Naive thymus-derived CD4-positive, alpha-beta T cell (primary cell): ENCODE data around the gene PLCB3. TPM values are rescaled to one million over a fixed set of nuclear protein-coding genes. Genes with fewer than 3 reads are reported as not detected.

Experiments
- ATAC-seq: fragments of 150-1000 bp; cut with Tn5 transposase; 2 replicates; pipeline ENCODE4 v1.10.0; 2021; ENCODE audit warnings: mild to moderate bottlenecking, moderate library complexity
- CTCF ChIA-PET: fragments of 350-600 bp; sonication (Branson Sonifier 250); formaldehyde crosslinking; loops from one replicate; lab custom pipeline; 2021; ENCODE audit warnings: antibody characterized with exemption; lab: Charles Lee
- POLR2A ChIA-PET: fragments of 350-600 bp; sonication (Branson Sonifier 250); formaldehyde crosslinking; loops from one replicate; lab custom pipeline; 2021; ENCODE audit warnings: antibody characterized with exemption, inconsistent platforms; lab: Charles Lee
- DNase-seq, 9 donors: peaks; one replicate each; pipeline versions ENCODE4 v3.0.0 to v3.0.0-alpha.2; 2020 to 2022; ENCODE audit warnings: mixed read lengths in 1 of 9
- H3K27ac ChIP-seq: one replicate; pipeline ENCODE4 v1.7.0; 2013; ENCODE audit warnings: mild to moderate bottlenecking, low read depth, low read length, moderate library complexity
- H3K27me3 ChIP-seq, 2 donors: one replicate each; pipeline ENCODE4 v1.7.0; 2013; ENCODE audit warnings: low read length in 2 of 2, mild to moderate bottlenecking in 2 of 2, moderate library complexity in 2 of 2; ENCODE audit not compliant: control insufficient read depth in 2 of 2, insufficient read depth in 2 of 2
- H3K36me3 ChIP-seq, 3 experiments: 1 replicate in 2 of 3; 2 replicates in 1 of 3; pipeline ENCODE4 v1.7.0; 2013; ENCODE audit warnings: low read length in 3 of 3, mild to moderate bottlenecking in 3 of 3, moderate library complexity in 1 of 3; ENCODE audit not compliant: insufficient read depth in 3 of 3, control insufficient read depth in 2 of 3
- H3K4me1 ChIP-seq, 2 donors: one replicate each; pipeline ENCODE4 v1.7.0; 2013; ENCODE audit warnings: low read length in 2 of 2, mild to moderate bottlenecking in 2 of 2, moderate library complexity in 1 of 2; ENCODE audit not compliant: control insufficient read depth in 2 of 2, insufficient read depth in 2 of 2
- H3K4me3 ChIP-seq: 2 replicates; pipeline ENCODE4 v1.7.0; 2013; ENCODE audit warnings: mild to moderate bottlenecking, low read length
- H3K9me3 ChIP-seq, 3 experiments: 1 replicate in 2 of 3; 2 replicates in 1 of 3; pipeline ENCODE4 v1.7.0; 2013; ENCODE audit warnings: low read length in 3 of 3; ENCODE audit not compliant: control insufficient read depth in 2 of 3
- H3K27ac Mint-ChIP-seq, 9 donors: one replicate each; pipeline ENCODE4 v1.8.0; 2020 to 2022; ENCODE audit warnings: mixed read lengths in 9 of 9, mild to moderate bottlenecking in 8 of 9, moderate library complexity in 5 of 9, inconsistent platforms in 2 of 9
- H3K27me3 Mint-ChIP-seq, 5 donors: one replicate each; pipeline ENCODE4 v1.8.0; 2021 to 2022; ENCODE audit warnings: mixed read lengths in 5 of 5, mild to moderate bottlenecking in 1 of 5
- H3K36me3 Mint-ChIP-seq, 5 donors: one replicate each; pipeline ENCODE4 v1.8.0; 2020 to 2022; ENCODE audit warnings: mixed read lengths in 5 of 5, mild to moderate bottlenecking in 3 of 5, inconsistent platforms in 1 of 5
- H3K4me1 Mint-ChIP-seq, 7 donors: one replicate each; pipeline ENCODE4 v1.8.0; 2020 to 2022; ENCODE audit warnings: mixed read lengths in 7 of 7, mild to moderate bottlenecking in 3 of 7, inconsistent platforms in 1 of 7
- H3K4me3 Mint-ChIP-seq, 10 donors: one replicate each; pipeline ENCODE4 v1.8.0; 2020 to 2022; ENCODE audit warnings: mild to moderate bottlenecking in 10 of 10, mixed read lengths in 10 of 10, moderate library complexity in 6 of 10, inconsistent platforms in 2 of 10
- H3K9me3 Mint-ChIP-seq, 11 donors: one replicate each; pipeline ENCODE4 v1.8.0; 2020 to 2022; ENCODE audit warnings: mixed read lengths in 11 of 11, mild to moderate bottlenecking in 4 of 11, inconsistent platforms in 1 of 11, moderate library complexity in 1 of 11
- intact Hi-C, 2 donors: fragments of 100-400 bp; cut with micrococcal nuclease; formaldehyde crosslinking; loops; one replicate each; pipeline ENCODE4 v1.15.1; 2023
- polyA plus RNA-seq, 2 donors: library from polyadenylated mRNA; unstranded; fragments of 300-500 nt; fragmentation: Illumina TruSeq; gene quantifications; one replicate each; pipeline ENCODE4 v1.2.3, GENCODE V29; 2021
- total RNA-seq, 6 experiments: library from RNA in 5 of 6; stranded (reverse) in 5 of 6; gene quantifications; 1 replicate in 5 of 6; 2 replicates in 1 of 6; pipeline ENCODE4 v1.2.3 and lab custom pipeline; 2021 to 2026

The PLCB3 gene
- total and polyA plus RNA-seq, 7 experiments from 2014 or later = 0.19 to 12.1 (median 7.1) TPM

DNA sequence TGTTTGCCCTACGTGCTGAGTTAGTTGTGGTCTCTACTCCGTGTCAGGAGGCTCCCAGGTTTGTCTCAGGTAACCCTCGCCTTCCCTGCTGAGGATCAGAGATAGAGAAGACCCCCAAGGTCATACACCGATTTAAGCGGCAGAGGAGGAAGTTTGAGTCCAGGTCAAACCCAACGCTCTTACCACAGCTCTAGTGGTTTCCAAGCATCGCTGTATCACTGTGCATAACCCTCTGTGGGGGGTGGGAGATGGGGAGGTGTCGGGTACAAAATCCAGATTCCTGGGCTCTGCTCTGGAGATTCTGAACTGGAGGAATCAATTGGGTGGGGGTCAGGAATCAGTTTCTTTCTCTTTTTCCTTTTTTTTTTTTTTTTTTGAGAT, 20.4 kb upstream of the PLCB3 start:
- Mint-ChIP-seq H3K27me3 (no peaks in the 10 kb centered on the region), H3K4me1 (peaks cover 28 to 74% (median 55%) of the 10 kb centered on the region in 7 donors), H3K9me3 (no peaks in the 10 kb centered on the region), H3K4me3 (peak overlapping the region; percentile 88 to 96 (median 90)), H3K36me3 (peaks cover 0 to 1% (median 0%) of the 10 kb centered on the region in 5 donors), H3K27ac (peak overlapping the region; percentile 69 to 96 (median 92))
- intact Hi-C loops = loop anchor here (1.0 kb wide), 8 partner anchors 10 to 74 kb away; partner anchors contain the start of genes FKBP2 (in 2 of the 2), ESRRA (in 1 of the 2) and GPR137 (in 1 of the 2)
- CTCF ChIA-PET = no interaction called here
- Histone ChIP-seq H3K27me3 (no peaks in the 10 kb centered on the region), H3K9me3 (no peaks in the 10 kb centered on the region), H3K4me3 (peak overlapping the region; percentile 79), H3K36me3 (no peaks in the 10 kb centered on the region), H3K4me1 (peaks cover 32 to 43% of the 10 kb centered on the region in 2 donors), H3K27ac (peak overlapping the region; percentile 83)
- no peak for ATAC-seq
- DNase-seq = no peak
- POLR2A ChIA-PET = interaction anchor here (0.6 to 8.3 kb wide), 8 partner anchors 9 to 1440 kb away, joined by 3 to 94 read pairs (median 5); partner anchors contain the start of genes FERMT3 and FKBP2

DNA sequence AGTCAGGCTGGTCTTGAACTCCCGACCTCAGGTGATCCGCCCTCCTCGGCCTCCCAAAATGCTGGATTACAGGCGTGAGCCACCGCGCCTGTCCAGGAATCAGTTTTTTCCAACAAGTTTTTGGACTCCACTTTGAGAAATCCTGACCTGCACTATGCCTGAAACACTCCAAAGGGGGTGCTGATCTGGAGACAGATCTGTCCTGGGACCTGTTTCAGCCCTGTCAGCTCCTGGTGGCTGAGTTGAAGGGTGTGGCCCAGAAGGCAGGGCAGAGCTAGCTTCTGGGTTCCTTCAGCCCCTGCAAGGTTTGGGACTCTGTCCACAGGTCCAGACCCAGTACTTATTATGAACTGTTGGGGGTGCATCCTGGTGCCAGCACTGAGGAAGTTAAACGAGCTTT, 19.8 kb upstream of the PLCB3 start:
- H3K27me3 Mint-ChIP-seq = no peaks in the 10 kb centered on the region
- peak overlapping the region in 8 of 9 donors; percentile 9 to 96 (median 84) for H3K27ac Mint-ChIP-seq
- no peak overlapping the region for H3K4me3 ChIP-seq
- POLR2A ChIA-PET = interaction anchor here (0.8 to 8.3 kb wide), 8 partner anchors 8 to 38 kb away, joined by 3 to 94 read pairs (median 4); partner anchors contain the start of genes FERMT3, FKBP2 and PLCB3
- intact Hi-C loops = no loop called here
- ATAC-seq = no peak
- peaks cover 0 to 1% (median 0%) of the 10 kb centered on the region in 5 donors for H3K36me3 Mint-ChIP-seq
- no peaks in the 10 kb centered on the region for H3K9me3 ChIP-seq
- CTCF ChIA-PET = interaction anchor here (2.0 kb wide), 1 partner anchor 69 kb away, joined by 6 read pairs; the partner anchor contains the start of gene CATSPERZ
- no peaks in the 10 kb centered on the region for H3K36me3 ChIP-seq
- H3K27ac ChIP-seq = peak overlapping the region; percentile 47
- peaks cover 32 to 43% of the 10 kb centered on the region in 2 donors for H3K4me1 ChIP-seq
- peaks cover 28 to 76% (median 55%) of the 10 kb centered on the region in 7 donors for H3K4me1 Mint-ChIP-seq
- H3K4me3 Mint-ChIP-seq = peak overlapping the region; percentile 55 to 96 (median 90)
- no peaks in the 10 kb centered on the region for H3K27me3 ChIP-seq
- no peaks in the 10 kb centered on the region for H3K9me3 Mint-ChIP-seq
- DNase-seq = no peak

GRCh38 chr11:64232182-64232966, 19.0 kb upstream of the PLCB3 start:
- H3K4me3 Mint-ChIP-seq = peak overlapping the region; percentile 20 to 96 (median 89)
- Histone ChIP-seq H3K36me3 (peaks cover 0 to 3% (median 0%) of the 10 kb centered on the region in 3 experiments), H3K4me1 (peaks cover 26 to 37% of the 10 kb centered on the region in 2 donors), H3K27me3 (no peaks in the 10 kb centered on the region), H3K4me3 (no peak overlapping the region), H3K27ac (peak overlapping the region; percentile 47), H3K9me3 (no peaks in the 10 kb centered on the region)
- H3K36me3 Mint-ChIP-seq = peaks cover 0 to 7% (median 0%) of the 10 kb centered on the region in 5 donors
- intact Hi-C loops = no loop called here
- DNase-seq = no peak
- ChIA-PET POLR2A (interaction anchor here (0.6 to 8.3 kb wide), 13 partner anchors 9 to 1419 kb away, joined by 3 to 94 read pairs (median 5); partner anchors contain the start of genes FERMT3, FKBP2 and PLCB3), CTCF (interaction anchor here (0.6 to 2.0 kb wide), 4 partner anchors 9 to 69 kb away, joined by 3 to 6 read pairs (median 6); partner anchors contain the start of genes CATSPERZ and FKBP2)
- peak overlapping the region; percentile 61 to 96 (median 84) for H3K27ac Mint-ChIP-seq
- ATAC-seq = no peak
- H3K4me1 Mint-ChIP-seq = peaks cover 23 to 69% (median 50%) of the 10 kb centered on the region in 7 donors
- no peaks in the 10 kb centered on the region for H3K9me3 Mint-ChIP-seq
- no peaks in the 10 kb centered on the region for H3K27me3 Mint-ChIP-seq

DNA sequence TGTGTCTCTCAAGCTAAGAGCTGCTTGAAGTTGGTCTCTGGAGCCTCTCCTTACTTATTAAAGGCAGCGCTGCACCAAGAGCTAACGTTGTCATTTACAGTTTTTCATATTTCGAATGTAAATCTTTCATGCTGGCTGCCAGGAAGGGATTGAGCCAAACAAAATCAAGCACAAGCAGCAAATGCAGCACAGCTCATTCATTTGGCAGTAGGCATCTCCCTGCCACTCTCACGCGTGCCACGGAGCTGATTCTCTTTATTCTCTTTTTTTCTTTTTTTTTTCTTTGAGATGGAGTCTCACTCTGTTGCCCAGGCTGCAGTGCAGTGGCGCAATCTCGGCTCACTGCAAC, 18.4 kb upstream of the PLCB3 start:
- Histone ChIP-seq H3K36me3 (peaks cover 0 to 9% (median 4%) of the 10 kb centered on the region in 3 experiments), H3K4me3 (no peak overlapping the region), H3K27ac (peak overlapping the region; percentile 47), H3K27me3 (no peaks in the 10 kb centered on the region), H3K4me1 (peaks cover 23 to 34% of the 10 kb centered on the region in 2 donors), H3K9me3 (no peaks in the 10 kb centered on the region)
- Mint-ChIP-seq H3K4me1 (peaks cover 22 to 63% (median 46%) of the 10 kb centered on the region in 7 donors), H3K9me3 (no peaks in the 10 kb centered on the region), H3K4me3 (peak overlapping the region; percentile 71 to 90 (median 83)), H3K27ac (peak overlapping the region; percentile 61 to 96 (median 83)), H3K27me3 (no peaks in the 10 kb centered on the region), H3K36me3 (peaks cover 0 to 7% (median 0%) of the 10 kb centered on the region in 5 donors)
- CTCF ChIA-PET = interaction anchor here (0.6 to 2.0 kb wide), 4 partner anchors 8 to 68 kb away, joined by 3 to 6 read pairs (median 6); partner anchors contain the start of genes CATSPERZ and FKBP2
- intact Hi-C loops = no loop called here
- DNase-seq = no peak
- ATAC-seq = no peak
- POLR2A ChIA-PET = interaction anchor here (0.6 to 8.3 kb wide), 12 partner anchors 9 to 1419 kb away, joined by 3 to 94 read pairs (median 4); partner anchors contain the start of genes FERMT3, FKBP2 and PLCB3

GRCh38 chr11:64233913-64234586, 17.3 kb upstream of the PLCB3 start, which contains the start of gene VEGFB:
Gene VEGFB (plus strand): TSS chr11:64234584. CDS start chr11:64234834, 250 bp downstream.
- peak within 1 kb of the TSS; percentile 74 to 90 (median 84) for H3K4me3 Mint-ChIP-seq
- H3K4me1 ChIP-seq = peaks cover 22 to 33% of the 10 kb centered on the region in 2 donors
- ATAC-seq (peak; percentile 72), DNase-seq (peak; percentile 48 to 81 (median 53))
- H3K4me3 ChIP-seq = peak within 1 kb of the TSS; percentile 56
- H3K27ac Mint-ChIP-seq = peak within 1 kb of the TSS; percentile 72 to 96 (median 86)
- CTCF ChIA-PET = interaction anchor here (1.0 kb wide), 1 partner anchor 10 kb away, joined by 4 read pairs; no protein-coding TSS in a partner anchor
- peaks cover 0 to 19% (median 6%) of the 10 kb centered on the region in 3 experiments for H3K36me3 ChIP-seq
- intact Hi-C loops = loop anchor here in 1 of 2 donors (1.0 kb wide), 1 partner anchor 8 kb away; the partner anchor contains the start of genes NUDT22 and TRPT1
- H3K9me3 ChIP-seq = no peaks in the 10 kb centered on the region
- no peaks in the 10 kb centered on the region for H3K27me3 Mint-ChIP-seq
- peaks cover 0 to 7% (median 0%) of the 10 kb centered on the region in 5 donors for H3K36me3 Mint-ChIP-seq
- H3K9me3 Mint-ChIP-seq = no peaks in the 10 kb centered on the region
- no peaks in the 10 kb centered on the region for H3K27me3 ChIP-seq
- peak within 1 kb of the TSS; percentile 76 for H3K27ac ChIP-seq
- POLR2A ChIA-PET = interaction anchor here (1.0 to 8.3 kb wide), 5 partner anchors 11 to 83 kb away, joined by 3 to 94 read pairs (median 7); partner anchors contain the start of genes FERMT3, PRDX5 and TRMT112
- peaks cover 20 to 53% (median 44%) of the 10 kb centered on the region in 7 donors for H3K4me1 Mint-ChIP-seq
